Stimulated activated CD4-positive, alpha-beta T cell treated with anti-CD3 and anti-CD28 coated beads, Interleukin-1b, Interleukin-23, amount 100 ng/mL, for 48 hours (primary cell): ENCODE data around the gene ITPKC.
"Not testable (repeated sequence)": the region's sequence is repeated elsewhere in the genome, so short reads cannot be mapped to it uniquely, and the experiment has no call there.

ENCODE experiments used
- DNase-seq: peaks from one replicate; pipeline ENCODE4 v3.0.0-alpha.2; 2020

The ITPKC gene

GRCh38 chr19:40774916-40775631 lies 58.2 kb downstream of the ITPKC start, which contains the start of gene MIA:
Gene MIA, plus strand, starts transcription at chr19:40775521. Its CDS starts 22 bp downstream, at chr19:40775543.
- DNase-seq: no peak

GRCh38 chr19:40775632-40776022 lies 58.7 kb downstream of the ITPKC start:
- no peak for DNase-seq

- DNase-seq: no peak
These were observed 59.5 kb downstream of the ITPKC start for GRCh38 chr19:40776364-40776763.

GRCh38 chr19:40776932-40777644 lies 60.2 kb downstream of the ITPKC start:
- peak; percentile 91 for DNase-seq

- DNase-seq: no peak
These were observed 60.7 kb downstream of the ITPKC start for GRCh38 chr19:40777645-40777936.

DNA sequence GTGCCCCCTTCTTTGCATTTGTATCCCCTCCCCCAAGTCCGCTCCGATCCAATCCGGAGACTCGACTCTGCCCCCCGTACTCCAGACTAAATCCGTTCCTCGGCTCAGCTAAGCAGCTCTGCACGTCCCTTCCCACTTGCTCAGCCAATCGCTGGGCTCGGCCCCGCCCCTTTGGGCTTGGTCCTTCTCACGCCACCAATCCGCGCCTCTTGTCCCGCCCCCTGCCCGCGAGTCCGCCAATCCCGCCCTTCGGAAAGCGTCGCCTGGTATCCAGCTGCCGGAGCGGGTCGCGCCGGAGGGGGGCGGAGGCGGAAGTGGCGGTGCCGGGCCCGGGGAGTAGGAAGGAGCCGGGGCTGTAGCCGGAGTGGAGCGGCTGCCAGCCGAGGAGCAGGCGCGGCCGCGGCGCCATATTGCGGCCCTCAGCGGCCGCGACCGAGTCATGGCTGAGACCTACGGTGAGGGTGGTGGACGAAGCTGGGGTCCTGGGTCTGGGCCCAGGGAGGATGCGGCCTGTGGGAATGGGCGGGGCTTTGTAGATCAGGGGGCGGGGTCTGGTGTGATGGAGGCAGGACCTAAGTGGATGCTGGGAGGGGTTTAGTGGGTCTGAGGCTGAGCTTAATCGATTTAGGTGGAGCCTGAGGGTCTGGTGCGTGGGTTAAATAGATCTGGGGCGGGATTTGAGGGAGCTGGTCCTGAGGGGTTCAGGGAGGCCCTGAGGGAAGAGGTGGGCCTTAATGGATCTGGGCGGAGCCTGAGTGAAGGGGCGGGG lies 61.2 kb downstream of the ITPKC start, which contains the start of gene RAB4B:
RAB4B (plus strand) TSS at position 311 of the 769 bp plus-strand sequence; CDS start at position 440, 129 bp downstream.
- DNase-seq: peak; percentile 100

DNA sequence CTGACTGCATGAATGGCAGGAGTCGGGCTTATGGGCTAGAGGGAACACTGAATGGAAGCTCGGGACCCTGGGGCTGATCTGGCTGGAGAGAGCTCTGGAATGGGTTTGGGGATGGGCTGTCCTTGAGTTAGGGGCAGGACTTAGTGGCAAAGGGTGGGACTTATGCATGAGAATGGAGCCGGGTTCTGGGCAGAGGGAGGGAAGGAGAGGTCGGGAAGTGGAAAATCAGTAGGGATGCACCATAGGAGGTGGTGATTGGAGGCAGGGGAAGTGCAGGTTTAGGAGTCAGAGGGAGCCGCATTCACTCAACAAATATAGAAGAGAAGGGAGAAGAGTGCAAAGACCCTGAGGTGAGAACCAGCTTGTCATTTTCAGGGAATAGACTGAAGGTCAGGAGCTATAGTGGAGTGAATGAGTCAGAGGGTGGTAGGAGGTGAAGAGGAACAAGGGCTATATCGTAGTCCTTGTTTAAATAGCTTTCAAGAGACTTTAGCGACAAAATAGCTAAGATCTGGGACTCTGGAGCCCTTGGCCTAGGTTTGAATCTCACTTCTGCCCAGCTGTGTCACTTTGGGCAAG lies 61.9 kb downstream of the ITPKC start:
- DNase-seq: no peak

DNA sequence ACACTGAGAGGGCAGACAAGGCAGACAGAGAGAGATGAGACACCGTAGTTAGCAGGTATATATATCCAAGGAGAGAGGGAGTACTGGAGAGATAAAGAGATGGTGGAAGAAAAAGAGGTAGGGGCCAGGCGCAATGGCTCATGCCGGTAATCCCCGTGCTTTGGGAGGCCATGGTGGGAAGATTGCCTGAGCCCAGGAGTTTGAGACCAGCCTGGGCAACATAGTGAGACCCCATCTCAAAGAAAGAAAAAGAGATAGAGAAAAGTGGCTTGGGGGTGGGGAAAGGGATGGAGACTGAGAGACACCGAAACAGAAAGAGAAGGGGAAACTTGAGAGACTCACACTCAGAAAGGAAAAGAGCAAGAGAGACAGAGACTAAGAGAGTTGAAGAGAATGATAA lies 63.7 kb downstream of the ITPKC start:
- no peak for DNase-seq

DNA sequence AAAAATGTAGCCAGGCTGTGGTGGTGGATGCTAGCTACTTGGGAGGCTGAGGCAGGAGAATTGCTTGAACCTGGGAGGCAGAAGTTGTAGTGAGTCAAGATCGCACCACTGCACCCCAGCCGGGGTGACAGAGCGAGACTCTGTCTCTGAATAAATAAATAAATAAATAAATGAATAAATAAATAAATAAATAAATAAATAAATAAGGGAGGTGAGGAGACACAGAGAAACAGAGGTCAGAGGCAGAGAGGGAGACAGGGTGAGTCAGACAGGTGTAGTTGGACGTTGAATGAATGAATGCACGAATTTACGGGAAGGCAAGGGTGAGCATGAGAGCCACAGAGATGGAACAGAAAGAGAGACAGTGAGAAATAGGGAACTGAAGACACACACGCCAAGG lies 64.2 kb downstream of the ITPKC start:
- DNase-seq: no peak

DNA sequence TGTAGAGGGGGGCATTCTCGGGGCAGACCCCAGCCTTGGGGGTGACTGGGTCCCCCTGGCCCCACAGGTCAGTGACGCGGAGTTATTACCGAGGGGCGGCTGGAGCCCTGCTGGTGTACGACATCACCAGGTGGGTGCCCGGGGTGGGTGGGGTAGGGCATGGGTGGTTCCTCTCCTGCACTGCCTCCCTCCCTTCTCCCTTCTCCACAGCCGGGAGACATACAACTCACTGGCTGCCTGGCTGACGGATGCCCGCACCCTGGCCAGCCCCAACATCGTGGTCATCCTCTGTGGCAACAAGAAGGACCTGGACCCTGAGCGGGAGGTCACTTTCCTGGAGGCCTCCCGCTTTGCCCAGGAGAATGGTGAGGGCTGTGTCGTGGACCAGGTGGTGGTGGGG lies 66.8 kb downstream of the ITPKC start:
- DNase-seq: no peak

DNA sequence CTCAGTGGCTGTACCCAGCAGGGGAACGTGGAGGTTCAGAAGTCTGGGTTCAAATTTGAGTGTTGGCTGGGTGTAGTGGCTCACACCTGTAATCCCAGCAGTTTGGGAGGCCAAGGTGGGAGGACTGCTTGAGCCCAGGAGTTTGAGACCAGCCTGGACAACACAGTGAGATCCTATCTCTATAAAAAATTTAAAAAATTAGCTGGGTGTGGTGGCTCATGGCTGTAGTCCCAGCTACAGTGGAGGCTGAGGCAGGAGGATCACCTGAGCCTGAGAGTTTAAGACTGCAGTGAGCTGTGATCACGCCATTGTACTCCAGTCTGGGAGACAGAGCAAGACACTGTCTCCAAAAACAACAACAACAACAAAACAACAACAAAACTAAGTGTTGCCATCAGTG lies 67.2 kb downstream of the ITPKC start:
- not testable (repeated sequence) for DNase-seq

- no peak for DNase-seq
These were observed 68.6 kb downstream of the ITPKC start for GRCh38 chr19:40785526-40785925.

DNA sequence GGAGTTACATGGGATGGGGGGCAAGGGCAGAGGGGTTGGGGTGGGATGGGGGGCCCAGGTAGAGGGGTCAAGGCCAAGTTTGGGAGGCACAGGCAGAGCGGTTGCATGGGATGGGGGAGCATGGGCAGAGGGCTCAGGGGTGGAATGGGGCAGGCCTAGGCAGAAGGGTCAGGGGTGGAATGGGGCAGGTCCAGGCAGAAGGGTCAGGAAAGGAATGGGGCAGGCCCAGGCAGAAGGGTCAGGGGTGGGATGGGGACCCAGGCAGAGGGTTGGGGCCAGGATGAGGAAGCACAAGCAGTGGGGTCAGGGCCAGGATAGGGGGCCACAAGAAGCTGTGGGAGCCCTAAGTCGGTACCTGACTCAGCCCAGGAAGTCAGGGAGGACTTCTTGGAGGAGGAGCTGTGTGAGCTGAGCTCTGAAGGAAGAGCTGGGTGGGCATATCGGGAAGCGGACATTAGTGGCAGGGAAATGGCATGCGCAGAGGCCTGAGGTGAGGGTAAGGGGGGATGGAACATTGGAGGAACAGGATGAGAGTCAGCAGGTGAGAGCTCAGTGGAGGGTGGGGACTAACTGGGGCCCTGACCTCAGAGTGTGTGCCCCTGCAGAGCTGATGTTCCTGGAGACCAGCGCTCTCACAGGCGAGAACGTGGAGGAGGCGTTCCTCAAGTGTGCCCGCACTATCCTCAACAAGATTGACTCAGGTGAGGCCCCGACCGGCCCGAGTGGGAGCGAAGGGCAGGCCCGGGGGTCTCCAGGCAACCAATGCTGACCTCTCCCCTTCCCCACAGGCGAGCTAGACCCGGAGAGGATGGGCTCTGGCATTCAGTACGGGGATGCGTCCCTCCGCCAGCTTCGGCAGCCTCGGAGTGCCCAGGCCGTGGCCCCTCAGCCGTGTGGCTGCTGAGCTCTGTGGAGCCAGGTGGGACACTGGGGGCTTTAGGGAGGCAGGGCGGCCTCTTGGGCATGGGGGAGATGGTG lies 69.4 kb downstream of the ITPKC start:
- DNase-seq: no peak
